GM19455 (cell line): ENCODE data around the gene SAMD4B.

Source experiments
- ATAC-seq: cut with Tn5 transposase; IDR thresholded peaks from one replicate; pipeline ENCODE4 v1.9.1; 2021; ENCODE audit not compliant: unreplicated experiment

Gene SAMD4B

GRCh38 chr19:39407410-39407659 is 65.1 kb downstream of the SAMD4B start:
- no peak for ATAC-seq

GRCh38 chr19:39407660-39408391 is 65.6 kb downstream of the SAMD4B start:
- ATAC-seq: no peak

GRCh38 chr19:39408392-39409207 is 66.4 kb downstream of the SAMD4B start:
- no peak for ATAC-seq

- no peak for ATAC-seq
Observed at GRCh38 chr19:39409208-39410016, 67.2 kb downstream of the SAMD4B start.

DNA sequence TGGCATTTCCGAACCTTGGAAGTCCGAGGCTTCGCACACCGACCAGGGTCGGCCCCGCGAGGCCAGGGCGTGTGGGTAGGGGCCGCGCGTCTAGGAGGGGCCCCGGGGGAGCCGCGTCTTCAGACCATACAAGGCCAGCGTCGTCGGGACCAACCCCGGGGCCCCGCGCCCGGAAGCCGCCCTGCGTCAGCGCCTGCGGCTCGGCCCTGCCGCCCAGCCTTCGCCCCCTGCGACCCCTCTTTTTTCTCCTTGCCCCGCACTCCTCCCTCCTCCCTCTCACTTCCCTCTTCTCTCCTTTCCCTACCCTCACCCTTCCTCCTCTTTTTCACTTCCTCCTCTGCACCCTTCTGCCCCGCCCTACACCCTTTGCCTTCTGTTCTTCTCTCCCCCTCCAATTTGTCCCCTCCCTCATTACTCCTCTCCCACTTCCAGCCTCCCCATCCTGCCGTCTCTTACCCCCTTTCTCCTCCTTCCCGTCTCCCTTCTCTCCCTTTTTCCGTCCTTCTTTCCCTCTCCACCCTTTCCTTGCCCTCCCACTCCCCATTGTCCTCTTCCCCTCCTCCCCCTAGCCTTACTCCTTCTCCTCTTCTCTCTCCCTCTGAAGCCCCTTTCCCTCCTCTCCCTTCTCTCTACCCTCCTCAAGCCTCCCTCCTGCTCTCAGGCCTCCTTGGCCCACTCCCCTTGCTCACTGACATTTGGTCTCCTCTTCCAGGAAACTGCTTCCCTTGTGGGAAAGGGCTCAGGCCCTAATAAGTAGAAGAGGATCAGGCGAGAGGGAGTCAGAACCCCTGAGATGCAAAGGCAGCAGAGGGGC is 68.0 kb downstream of the SAMD4B start:
- no peak for ATAC-seq

- ATAC-seq: no peak
Observed at GRCh38 chr19:39410831-39411080, 68.5 kb downstream of the SAMD4B start.

GRCh38 chr19:39411081-39411831 is 69.0 kb downstream of the SAMD4B start:
- ATAC-seq: no peak

DNA sequence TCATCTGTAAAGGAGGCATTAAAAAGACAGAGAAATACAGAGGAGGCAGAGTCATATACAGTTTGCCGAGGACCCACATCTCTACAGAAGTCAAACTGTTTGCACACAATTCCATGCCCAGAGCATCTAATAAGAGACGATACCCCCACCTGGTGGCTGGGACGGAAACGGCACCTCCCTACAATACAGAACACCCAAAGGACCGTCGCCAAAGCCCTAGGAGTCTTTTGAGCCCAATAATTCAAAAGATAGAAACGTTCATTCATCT is 69.5 kb downstream of the SAMD4B start:
- ATAC-seq: peak; percentile 26

DNA sequence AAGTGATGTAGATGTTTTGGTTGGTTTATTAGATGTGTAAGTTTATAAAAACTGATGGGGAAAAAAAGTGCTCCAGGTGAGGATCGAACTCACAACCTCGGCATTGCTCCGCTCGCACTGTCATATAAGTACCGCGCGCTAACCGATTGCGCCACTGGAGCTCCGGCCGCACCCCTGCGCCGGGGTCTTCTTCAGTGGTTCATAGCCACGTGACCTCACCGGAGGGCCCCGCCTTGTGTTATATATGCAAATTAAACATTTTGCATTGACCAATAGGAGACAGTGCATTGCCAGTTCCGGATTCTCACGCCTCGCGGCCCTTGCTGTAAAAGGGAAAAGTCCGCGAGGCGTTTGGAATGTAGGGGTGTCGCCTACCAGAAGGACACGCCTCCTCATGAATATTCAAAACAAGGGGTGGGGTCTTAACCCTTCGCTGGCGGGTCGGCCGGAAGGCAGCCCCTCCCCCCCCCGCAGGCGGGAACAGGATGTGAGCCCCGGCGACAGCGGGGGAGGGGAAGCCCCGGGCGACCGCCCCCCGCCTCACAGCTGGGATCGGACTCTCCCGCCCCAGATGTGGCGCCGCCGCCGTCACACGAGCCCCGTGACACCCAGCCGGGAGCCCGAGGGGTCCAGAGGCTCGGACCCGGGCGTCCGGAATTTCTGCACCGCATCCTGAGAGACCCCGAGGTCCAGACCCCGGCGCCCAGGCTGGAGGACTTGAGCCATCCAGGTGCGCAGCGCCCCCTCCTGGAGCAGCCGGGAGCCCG is 70.1 kb downstream of the SAMD4B start, which contains the start of gene PLEKHG2:
Gene PLEKHG2, plus strand, starts transcription at position 570 of the 767 bp plus-strand sequence. CDS start 1,418 bp downstream, outside the sequence.
- peak; percentile 63 for ATAC-seq

DNA sequence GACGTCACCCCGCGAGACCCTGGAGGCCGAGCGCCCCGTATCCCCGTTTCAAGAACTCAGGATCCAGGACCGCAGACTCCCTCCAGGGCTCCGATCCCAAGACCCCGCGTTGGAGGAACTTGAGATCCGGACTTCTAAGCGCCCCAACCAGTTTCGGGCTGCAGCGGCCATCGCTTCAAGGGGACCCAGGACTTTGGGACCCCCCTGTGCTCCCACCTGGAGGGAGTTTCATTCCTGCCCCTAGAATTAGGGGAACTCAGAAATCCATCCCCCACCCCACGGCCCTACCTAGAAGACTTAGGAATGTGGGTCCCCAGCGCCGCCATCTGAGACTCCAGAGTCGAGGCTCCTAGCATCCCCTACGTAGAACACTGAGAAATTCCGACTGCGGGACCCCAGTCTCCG is 70.6 kb downstream of the SAMD4B start:
- no peak for ATAC-seq

DNA sequence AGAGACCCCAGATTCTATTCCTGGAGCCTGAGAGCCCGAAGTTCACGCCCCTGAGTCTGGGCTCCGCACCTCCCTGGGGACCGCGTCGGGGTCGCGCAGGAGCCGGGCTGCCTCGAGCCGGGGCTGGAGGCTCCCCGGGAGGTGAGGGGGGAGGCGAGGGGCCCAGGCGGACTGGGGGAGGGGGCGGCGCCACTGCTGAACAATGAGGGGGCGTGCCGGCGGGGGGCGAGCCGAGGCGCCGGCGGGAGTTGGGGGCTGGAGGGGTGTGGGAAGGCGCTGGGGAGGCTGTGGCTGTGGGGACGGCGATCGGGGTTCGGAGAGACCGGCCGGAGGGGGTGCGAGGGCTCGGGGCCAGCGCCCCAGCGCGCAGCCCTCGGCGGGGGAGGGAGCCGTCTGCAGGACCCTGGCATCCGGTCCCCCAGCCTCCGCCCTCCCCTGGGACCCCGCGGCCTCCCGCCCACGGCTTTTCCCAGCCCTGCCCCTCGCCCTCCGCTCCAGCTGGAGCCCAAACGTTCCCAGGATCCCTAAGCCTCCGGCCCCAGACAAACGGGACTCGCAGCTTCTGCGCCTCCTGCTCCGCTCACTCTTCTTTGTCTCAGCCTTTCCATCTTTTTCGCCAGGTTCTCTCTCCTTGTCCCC is 71.2 kb downstream of the SAMD4B start:
- no peak for ATAC-seq

- ATAC-seq: no peak
Observed at GRCh38 chr19:39413911-39414608, 71.8 kb downstream of the SAMD4B start.

- no peak for ATAC-seq
Observed at GRCh38 chr19:39415111-39416046, 73.2 kb downstream of the SAMD4B start.

DNA sequence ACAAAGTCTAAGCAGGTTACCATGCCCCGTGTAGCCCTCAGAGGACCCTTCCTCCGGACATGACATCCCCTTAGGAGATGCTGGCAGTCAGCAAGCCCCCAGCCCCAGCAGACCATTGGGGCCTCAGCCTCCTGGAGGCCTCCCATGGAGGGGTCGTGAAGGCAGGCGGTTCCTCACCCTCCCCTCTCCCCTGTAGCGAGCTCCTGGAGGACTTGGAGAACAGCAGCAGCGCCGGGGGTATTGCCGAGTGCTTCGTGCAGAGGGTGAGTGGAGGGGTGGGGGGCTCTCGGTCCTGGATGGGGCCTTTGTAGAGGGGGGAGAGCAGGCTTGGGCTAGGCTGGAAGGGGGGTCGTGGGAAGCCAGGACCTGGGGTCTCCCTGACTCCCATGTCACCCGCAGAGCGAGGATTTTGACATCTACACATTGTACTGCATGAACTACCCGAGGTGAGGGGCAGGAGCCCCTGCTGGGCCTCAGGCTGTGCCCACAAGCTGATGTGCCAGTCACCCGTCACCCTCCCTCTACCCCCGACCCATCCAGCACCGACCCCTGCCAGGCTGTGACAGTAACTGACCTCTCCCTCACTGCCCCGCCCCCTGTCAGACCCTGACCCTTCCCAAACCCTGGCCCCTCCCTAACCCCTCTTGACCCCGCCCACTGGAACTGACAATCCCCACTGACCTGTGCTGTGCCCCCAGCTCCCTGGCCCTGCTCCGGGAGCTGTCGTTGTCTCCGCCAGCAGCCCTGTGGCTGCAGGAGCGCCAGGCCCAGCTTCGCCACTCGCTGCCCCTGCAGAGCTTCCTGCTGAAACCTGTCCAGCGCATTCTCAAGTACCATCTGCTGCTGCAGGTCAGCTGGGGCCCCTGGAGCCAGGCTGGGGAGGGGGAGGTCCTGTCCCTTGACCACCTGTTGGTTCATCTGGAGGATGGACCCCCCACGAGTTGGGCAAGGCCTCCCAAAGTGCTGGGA is 74.2 kb downstream of the SAMD4B start:
- ATAC-seq: no peak

- no peak for ATAC-seq
Observed at GRCh38 chr19:39417463-39418181, 75.4 kb downstream of the SAMD4B start.

- no peak for ATAC-seq
Observed at GRCh38 chr19:39419003-39419402, 76.8 kb downstream of the SAMD4B start.
